Thyroid gland (tissue), 4 donors: ENCODE data around the gene EYA4.

Experiments
- POLR2A ChIP-seq, 2 donors: fragments of 450-650 bp; IDR thresholded peaks; one replicate each; pipeline ENCODE4 v1.6.1; 2017; ENCODE audit warnings: antibody characterized with exemption in 2 of 2, mild to moderate bottlenecking in 2 of 2, moderate library complexity in 1 of 2
- TF ChIP-seq, protein P1 (sequence below), 6 experiments: fragments of 200-600 bp in 3 of 6; fragments of 450-650 bp in 3 of 6; sonication (generic) in 3 of 6; IDR thresholded peaks; one replicate each; pipeline ENCODE4 v1.5.1; 2016 to 2019; ENCODE audit warnings: antibody characterized with exemption in 6 of 6, mild to moderate bottlenecking in 2 of 6, inconsistent platforms in 1 of 6, moderate library complexity in 1 of 6

DNA sequence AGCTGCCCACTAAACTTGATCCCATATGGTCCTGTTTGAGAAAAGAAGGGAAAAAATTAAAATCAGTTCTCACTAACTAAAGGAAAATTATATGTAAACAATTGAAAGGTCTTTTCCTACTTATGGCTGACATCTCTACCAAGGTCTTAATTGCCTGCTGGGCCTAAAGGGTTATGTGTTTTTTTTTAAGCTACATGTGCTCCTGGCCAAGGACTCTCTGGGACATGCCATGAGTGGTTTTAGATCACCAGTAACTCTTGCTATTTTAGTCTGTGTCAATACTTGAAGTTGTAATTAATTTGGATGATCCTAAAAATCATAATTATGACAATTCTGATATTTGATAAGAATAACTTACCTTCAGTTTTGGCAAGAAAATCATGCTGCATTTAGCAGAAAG lies 35.9 kb upstream of the EYA4 start:
- TF ChIP-seq, protein P1, sequence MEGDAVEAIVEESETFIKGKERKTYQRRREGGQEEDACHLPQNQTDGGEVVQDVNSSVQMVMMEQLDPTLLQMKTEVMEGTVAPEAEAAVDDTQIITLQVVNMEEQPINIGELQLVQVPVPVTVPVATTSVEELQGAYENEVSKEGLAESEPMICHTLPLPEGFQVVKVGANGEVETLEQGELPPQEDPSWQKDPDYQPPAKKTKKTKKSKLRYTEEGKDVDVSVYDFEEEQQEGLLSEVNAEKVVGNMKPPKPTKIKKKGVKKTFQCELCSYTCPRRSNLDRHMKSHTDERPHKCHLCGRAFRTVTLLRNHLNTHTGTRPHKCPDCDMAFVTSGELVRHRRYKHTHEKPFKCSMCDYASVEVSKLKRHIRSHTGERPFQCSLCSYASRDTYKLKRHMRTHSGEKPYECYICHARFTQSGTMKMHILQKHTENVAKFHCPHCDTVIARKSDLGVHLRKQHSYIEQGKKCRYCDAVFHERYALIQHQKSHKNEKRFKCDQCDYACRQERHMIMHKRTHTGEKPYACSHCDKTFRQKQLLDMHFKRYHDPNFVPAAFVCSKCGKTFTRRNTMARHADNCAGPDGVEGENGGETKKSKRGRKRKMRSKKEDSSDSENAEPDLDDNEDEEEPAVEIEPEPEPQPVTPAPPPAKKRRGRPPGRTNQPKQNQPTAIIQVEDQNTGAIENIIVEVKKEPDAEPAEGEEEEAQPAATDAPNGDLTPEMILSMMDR (IDR thresholded peaks at IDR 0.05): no peak
- no peak for TF ChIP-seq POLR2A (IDR thresholded peaks at IDR 0.05)
